HG02678 (cell line): Measurements from ENCODE around the gene GDI1.
"Not testable (repeated sequence)": the region's sequence is repeated elsewhere in the genome, so short reads cannot be mapped to it uniquely, and the experiment has no call there.

Experiments
- ATAC-seq: cut with Tn5 transposase; IDR thresholded peaks from one replicate; pipeline ENCODE4 v1.9.1; 2021; ENCODE audit warnings: mild to moderate bottlenecking, moderate library complexity; ENCODE audit not compliant: unreplicated experiment

GDI1 gene

DNA sequence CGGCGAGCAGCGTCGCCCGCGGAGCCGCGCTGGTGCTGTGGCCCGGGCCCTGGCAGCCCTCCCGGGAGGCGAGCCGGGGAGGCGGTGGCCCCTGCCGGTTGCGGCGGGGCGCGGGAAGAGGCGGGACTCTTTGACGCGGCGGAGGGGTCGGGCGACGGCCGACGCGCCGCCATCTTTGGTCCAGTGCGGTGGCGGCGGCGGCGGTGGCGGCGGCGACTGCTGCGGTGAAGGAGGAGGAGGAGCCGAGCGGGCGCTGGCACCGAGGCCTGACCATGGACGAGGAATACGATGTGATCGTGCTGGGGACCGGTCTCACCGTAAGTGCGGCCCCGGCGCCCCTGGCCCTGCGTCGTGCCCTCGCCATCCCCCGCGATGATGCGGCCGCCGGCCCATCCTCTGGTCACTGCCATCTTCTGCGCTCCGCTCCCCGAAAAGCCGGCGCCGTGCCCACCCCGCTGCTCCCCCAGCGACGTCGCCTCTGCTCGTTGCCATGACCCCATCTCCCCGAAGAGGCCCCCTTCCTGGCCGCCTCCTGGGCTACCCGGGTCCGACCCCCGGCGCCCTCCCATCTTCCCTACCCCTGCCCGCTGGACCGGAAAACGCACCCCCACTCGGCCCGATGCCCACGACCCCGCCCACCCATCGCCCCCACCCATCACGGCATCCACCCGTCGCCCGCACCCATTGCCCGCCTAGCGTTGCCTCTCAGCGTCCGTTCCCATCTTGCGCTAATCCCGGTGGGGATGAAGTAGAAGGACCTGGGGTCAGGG, at the start of gene GDI1:
Gene GDI1, plus strand, starts transcription at position 172 of the 770 bp plus-strand sequence. Its CDS starts 101 bp downstream, at position 273.
- peak; percentile 66 for ATAC-seq

DNA sequence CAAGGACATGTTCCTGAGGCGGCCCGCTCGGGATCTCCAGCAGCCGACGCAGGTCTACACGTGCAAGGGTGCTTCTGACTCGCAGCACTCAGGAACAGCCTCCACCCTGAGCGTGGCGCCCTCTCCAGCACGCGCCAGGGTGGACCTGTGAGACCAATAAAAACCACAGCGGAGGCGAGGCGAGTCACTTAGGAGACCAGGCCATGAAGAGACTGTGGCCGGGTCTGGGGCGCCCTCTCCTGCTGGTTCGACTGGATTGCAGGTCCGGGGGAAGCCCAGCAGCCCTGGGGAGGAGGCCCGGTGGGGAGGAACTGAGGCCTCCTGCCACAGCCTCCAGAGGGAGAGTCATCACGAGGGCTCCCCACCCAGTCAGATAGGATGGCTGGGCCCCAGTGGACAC, 48.9 kb upstream of the GDI1 start:
- ATAC-seq: not testable (repeated sequence)

DNA sequence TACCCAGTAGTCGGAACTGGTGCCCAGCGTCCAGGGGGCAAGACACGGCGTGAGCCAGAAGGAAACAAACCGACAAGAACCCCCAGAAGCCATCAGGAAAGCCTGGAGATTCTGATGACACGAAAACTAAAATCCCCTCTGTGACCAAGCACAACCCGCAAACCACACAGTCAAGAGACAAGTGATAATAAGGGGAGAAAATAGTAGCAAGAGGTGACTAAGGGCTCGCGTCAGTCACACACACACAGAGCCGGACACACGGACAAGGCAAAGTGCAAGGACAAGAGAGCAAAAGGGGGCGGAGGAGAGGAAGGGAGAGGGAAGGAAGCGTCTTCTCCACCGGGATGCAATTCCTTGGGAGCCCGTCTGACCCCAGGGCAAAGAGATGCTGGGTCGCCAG, 48.3 kb upstream of the GDI1 start:
- ATAC-seq: not testable (repeated sequence)

- ATAC-seq: peak; percentile 78
Observed at GRCh38 chrX:154389812-154390747, 46.9 kb upstream of the GDI1 start.

- not testable (repeated sequence) for ATAC-seq
Observed at GRCh38 chrX:154396363-154396762, 40.6 kb upstream of the GDI1 start.

DNA sequence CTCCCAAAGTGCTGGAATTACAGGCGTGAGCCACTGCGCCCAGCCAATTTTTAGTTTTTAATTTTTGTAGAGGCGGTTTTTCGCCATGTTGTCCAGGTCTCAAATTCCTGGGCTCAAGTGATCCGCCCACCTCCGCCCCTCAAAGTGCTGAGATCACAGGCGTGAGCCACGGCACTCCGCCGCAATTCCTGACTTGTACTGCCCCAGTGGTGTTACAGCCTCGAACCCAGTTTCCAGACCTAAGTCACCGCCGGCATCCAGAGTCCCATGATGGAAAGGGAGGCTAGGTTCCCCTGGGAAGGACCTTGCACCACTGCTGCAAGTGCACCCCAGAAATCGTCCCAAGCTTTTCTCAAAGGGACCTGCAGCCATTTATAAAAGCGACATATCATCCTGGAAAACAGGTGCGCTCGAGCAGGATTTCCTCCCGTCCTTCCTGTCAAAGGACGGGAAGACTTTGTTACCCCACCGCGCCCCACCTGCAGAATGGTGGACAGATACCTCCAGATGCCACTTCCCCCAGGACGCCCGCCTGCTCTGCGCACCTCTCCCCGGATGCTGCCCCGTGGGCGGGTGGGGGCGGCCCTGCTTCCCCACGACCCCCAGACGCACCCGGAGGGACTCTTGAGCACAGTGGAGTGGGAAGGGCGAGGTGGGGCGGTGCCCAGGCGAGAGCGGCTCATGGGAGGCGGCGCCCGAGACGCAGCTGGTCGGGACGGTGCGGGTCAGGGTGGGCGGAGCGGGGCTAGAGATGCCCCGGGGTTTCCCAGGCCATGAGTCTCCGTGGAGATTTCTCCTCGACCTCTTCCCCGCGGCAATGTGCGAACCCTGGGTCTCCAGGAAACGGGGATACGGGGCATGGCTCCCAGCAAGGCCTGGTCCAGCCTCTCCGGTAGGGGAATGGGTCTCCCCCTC, 39.7 kb upstream of the GDI1 start:
- peak; percentile 67 for ATAC-seq

DNA sequence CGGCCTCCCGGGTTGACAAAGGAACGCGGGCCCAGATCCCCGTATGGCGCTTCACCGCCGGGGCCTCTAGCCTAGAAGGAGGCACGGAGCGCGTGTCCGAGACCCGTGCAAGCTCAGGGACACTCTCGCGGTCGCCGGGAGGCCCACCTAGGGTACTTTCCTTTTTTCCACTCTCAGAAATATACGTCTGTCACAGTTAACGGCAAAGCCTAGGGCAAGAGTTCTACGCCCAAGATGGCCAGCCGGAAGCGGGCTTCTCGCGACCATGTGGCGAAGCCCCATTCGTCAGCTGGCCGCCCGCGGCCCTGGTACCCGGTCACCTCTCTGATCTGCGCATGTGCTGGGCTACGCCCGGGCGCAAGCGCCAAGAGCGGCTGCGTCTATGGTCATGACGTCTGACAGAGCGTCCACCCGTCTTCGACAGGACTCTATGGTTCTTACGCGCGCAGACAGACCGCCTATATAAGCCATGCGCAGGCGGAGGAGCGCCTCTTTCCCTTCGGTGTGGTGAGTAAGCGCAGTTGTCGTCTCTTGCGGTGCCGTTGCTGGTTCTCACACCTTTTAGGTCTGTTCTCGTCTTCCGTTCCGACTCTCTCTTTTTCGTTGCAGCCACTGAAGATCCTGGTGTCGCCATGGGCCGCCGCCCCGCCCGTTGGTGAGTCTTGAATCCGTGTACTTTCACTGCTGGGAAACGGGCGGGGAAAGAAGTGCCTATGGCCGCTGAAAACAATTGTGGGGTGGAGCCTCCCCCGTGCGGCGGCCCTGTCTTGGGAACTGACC, 38.9 kb upstream of the GDI1 start, which contains the start of gene RPL10:
Gene RPL10, plus strand, starts transcription at position 490 of the 780 bp plus-strand sequence. Its CDS starts 143 bp downstream, at position 633.
- ATAC-seq: peak; percentile 80

- ATAC-seq: peak; percentile 14
Observed at GRCh38 chrX:154398668-154399526, 38.1 kb upstream of the GDI1 start.

GRCh38 chrX:154399527-154400368, 37.2 kb upstream of the GDI1 start:
- no peak for ATAC-seq

GRCh38 chrX:154400369-154400817, 36.6 kb upstream of the GDI1 start:
- ATAC-seq: not testable (repeated sequence)

- ATAC-seq: no peak
Observed at GRCh38 chrX:154401045-154401799, 35.7 kb upstream of the GDI1 start.

GRCh38 chrX:154401918-154402621, 34.9 kb upstream of the GDI1 start:
- ATAC-seq: no peak

DNA sequence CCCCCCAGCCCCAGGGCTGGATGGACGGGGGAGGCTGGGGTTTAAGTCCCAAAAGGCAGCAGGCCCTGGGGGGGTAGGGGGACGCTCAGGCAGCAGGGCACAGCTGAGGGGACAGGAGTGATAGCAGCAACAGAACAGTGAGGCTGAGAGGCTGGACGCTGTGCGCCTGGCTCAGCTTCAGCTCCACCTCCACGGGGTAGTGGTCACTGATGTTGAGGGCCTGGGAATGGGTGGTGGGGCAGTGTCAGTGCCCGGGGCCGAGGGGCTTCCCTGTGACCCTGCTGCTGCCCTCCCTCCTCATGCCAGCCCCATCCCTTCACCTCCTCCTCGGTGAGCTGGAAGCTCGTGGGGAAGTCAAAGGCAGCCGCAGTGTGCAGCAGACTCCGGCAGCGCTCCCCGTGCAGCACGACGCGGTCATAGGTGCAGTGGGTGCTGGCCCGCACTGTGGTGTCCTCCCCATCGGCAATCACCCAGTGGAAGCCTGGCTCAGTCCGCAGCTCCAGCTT, 34.3 kb upstream of the GDI1 start:
- no peak for ATAC-seq

DNA sequence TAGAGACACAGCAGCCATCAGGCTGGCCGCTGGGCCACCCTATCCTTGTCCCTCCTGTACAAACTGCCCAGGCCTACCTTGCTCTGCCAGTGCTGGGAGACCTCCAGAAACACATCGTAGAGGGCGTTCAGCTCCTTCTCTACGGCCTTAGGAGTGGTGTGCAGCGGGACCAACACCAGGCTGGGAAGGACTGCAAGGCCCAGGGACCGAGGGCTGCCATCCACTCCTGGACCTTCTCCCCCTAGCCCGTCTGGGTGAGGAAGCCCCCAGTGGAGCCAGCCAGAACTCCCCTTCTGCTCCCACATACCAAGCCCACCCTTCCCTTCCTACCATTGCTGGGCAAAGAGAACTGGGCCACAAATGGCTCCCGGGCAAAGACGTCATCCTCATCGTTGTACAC, 33.8 kb upstream of the GDI1 start:
- ATAC-seq: no peak

DNA sequence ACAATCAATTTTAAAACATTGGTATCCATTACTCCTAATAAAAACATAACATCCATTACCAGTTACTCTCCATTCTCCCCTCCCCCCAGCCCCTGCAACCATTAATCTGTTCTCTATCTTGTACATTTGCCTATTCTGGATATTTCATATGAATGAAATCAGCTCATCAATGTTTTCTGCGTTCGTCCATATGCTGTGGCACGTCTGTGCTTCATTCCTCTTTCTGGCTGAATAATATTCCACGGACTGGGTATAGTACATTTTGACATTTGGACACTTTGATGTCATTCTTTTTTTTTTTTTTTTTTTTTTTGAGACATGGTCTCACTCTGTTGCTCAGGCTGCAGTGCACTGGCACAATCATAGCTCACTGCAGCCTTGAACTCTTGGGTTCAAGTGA, 33.1 kb upstream of the GDI1 start:
- ATAC-seq: no peak

- ATAC-seq: no peak
Observed at GRCh38 chrX:154404625-154405192, 32.2 kb upstream of the GDI1 start.
